ENCODE results near the gene RAB39B.
"Not testable (repeated sequence)": the region's sequence is repeated elsewhere in the genome, so short reads cannot be mapped to it uniquely, and the experiment has no call there.

Gene RAB39B

DNA sequence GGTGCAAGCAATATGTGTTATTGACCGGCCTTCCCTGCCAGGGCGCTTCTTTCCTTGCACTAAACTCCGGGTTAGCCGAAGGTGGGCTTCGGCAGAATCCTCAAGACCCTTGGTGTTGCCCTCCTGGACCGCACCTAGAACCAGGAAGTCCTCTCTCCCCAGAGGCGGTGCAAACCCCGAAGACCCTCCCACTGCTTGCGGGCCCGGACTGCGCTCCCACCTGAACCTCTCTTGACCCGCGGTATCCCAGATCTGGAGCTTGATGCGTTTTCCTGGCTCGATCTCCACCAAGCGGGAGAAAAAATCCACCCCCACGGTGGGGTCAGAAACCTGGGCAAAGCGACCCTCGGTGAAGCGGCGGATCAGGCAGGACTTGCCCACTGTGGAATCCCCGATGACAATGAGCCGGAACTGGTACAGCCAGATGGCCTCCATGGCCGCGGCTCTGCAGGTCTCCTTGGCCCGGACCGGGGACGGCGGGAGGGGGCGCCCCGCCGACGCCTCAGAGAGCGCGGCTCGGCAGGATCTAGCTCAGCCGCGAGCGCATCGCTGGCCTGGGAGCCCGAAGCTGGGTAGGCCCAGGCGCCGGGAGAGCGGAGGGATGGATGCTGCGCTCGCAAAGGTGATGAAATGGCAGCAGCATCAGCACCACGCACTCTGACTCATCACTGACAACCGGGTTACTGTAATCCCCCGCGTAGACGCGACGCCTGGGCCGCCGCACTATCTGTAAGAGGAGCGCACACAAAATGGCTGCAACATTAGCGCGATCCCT, at the start of gene RAB39B:
TSS of gene RAB39B (minus strand) at position 638 of the 775 bp plus-strand sequence. CDS start at position 435, 203 bp downstream.
- Mint-ChIP-seq H3K27me3 (no peaks in the 10 kb centered on the region), H3K4me1 (peaks cover 9% of the 10 kb centered on the region), H3K9me3 (no peaks in the 10 kb centered on the region), H3K4me3 (peak within 1 kb of the TSS; percentile 96), H3K27ac (peak within 1 kb of the TSS; percentile 94), H3K36me3 (no peaks in the 10 kb centered on the region)
- peak; percentile 98 for ATAC-seq

DNA sequence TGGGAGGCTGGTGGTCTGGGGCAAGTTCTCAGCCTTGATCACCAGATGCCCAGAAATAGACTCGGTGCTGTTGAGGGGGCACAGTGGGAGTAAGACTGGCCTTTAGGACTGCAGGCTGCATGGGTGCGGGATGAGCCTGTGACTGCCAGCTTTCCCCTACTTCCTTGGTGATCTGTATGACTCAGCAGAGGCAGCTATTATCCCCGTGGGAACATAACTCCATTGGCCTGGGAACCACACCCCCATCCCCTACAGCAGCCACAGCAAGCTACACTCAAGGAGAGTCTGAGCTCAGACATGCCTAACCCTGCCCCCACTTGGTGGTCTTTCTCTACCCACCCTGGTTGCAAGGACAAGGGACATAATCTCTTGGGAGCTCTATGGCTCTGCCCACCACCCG, 49.5 kb upstream of the RAB39B start:
- no peak overlapping the region for H3K27ac Mint-ChIP-seq
- H3K36me3 Mint-ChIP-seq: no peaks in the 10 kb centered on the region
- H3K4me3 Mint-ChIP-seq: no peak overlapping the region
- H3K9me3 Mint-ChIP-seq: peaks cover 4% of the 10 kb centered on the region
- H3K27me3 Mint-ChIP-seq: no peaks in the 10 kb centered on the region
- H3K4me1 Mint-ChIP-seq: no peaks in the 10 kb centered on the region
- no peak for ATAC-seq

DNA sequence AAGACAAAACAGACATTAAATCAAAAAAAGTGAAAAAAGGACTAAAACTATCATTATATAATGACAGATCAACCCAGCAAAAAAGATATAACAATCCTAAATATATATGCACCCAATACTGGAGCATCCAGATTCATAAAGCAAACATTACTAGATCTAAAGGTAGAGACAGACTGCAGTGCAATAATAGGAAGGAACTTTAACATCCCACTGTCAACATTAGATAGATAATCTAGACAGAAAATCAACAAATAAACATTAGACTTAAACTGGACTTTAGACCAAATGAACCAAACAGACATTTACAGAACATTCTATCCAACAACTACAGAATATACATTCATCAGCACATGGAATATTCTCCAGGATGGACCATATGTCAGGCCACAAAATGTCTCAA, 29.5 kb upstream of the RAB39B start:
- Mint-ChIP-seq H3K27me3 (no peaks in the 10 kb centered on the region), H3K4me3 (no peak overlapping the region), H3K9me3 (no peaks in the 10 kb centered on the region), H3K4me1 (no peaks in the 10 kb centered on the region), H3K36me3 (no peaks in the 10 kb centered on the region), H3K27ac (no peak overlapping the region)
- no peak for ATAC-seq

- H3K36me3 Mint-ChIP-seq: peaks cover 6% of the 10 kb centered on the region
- no peak for ATAC-seq
- no peak overlapping the region for H3K4me3 Mint-ChIP-seq
Measured at GRCh38 chrX:155279873-155280272, 15.6 kb upstream of the RAB39B start.

DNA sequence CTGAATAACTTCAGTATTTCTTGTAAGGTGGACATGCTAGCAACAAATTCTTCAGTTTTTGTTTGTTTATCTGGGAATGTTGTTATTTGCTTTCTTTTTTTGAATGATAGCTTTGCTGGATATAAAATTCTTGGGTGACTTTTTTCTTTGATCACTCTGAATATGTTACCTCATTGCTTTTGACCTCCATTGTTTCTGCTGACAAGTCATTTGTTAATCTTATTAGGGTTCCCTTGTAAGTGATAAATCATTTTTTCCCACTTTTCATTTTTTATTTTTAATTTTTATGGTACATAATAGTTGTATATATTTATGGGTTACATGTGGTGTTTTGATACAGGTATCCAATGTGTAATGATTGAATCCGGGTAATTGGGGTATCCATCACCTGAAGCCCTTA, 6.7 kb upstream of the RAB39B start:
- no peaks in the 10 kb centered on the region for H3K36me3 Mint-ChIP-seq
- no peak overlapping the region for H3K27ac Mint-ChIP-seq
- H3K9me3 Mint-ChIP-seq: no peaks in the 10 kb centered on the region
- no peaks in the 10 kb centered on the region for H3K4me1 Mint-ChIP-seq
- H3K27me3 Mint-ChIP-seq: no peaks in the 10 kb centered on the region
- no peak for ATAC-seq
- H3K4me3 Mint-ChIP-seq: no peak overlapping the region

More at GRCh38 chrX:155279873-155280272, 15.6 kb upstream of the RAB39B start:
- Mint-ChIP-seq H3K27me3 (no peaks in the 10 kb centered on the region), H3K4me1 (no peaks in the 10 kb centered on the region), H3K27ac (no peak overlapping the region), H3K9me3 (peaks cover 3% of the 10 kb centered on the region)

GRCh38 chrX:155267995-155268394, 3.7 kb upstream of the RAB39B start:
- not testable (repeated sequence) for H3K9me3 Mint-ChIP-seq, H3K4me3 Mint-ChIP-seq, H3K4me1 Mint-ChIP-seq, ATAC-seq, H3K36me3 Mint-ChIP-seq, H3K27ac Mint-ChIP-seq, H3K27me3 Mint-ChIP-seq

DNA sequence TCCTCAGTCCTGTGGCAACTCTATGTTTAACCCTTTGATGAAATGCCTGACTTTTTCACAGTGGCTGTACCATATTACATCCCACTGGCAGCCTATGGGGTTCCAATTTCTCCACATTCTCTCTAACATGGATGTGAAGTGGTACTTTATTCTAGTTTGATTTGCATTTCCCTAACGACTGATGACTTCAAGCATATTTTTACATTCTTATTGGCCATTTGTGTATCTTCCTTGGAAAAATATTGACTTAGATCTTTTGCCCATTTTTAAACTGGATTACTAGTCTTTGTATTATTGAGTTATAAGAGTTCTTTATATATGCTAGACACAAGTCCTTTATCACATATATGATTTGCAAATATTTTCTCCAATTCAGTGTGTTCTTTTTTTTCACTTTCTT, 2.1 kb upstream of the RAB39B start:
- Mint-ChIP-seq H3K36me3 (no peaks in the 10 kb centered on the region), H3K4me1 (peaks cover 9% of the 10 kb centered on the region)
- no peak for ATAC-seq

DNA sequence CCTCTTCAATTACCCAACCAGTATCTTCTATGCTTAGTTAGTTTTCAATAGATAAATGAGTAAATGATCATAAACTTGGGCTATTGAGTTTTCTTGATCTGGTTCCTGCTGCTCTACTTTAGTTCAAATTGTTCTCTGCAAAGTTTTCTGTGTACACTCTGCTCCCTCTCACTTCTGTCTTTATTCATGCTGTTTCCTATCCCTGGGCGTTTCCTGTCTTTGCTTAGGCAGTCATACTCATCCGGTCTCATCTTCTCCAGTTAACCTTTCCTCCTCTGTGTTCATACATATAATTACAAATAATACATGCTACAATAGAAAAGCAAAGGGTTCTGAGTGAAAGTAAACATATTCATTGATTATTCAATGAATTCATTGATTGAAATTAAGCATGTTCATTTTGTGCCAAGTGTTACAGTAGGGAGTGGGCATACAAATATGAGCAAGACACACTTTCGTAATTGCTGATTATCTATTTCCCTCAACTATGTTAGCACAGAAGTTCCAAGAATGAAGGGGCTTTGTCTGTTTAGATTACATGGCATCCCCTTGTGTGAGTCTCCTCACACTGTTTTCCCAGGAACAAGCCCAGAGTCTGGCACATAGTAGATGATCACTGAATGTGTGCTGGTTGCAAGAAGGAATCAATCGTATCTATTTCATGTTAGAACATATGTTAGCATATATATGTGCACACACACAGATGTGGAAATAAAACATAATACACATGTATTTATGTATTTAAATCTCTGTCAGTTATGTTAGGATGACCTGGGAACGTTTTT, 1.1 kb downstream of the RAB39B start:
- peak overlapping the region; percentile 96 for H3K4me3 Mint-ChIP-seq
- H3K36me3 Mint-ChIP-seq: no peaks in the 10 kb centered on the region
- no peaks in the 10 kb centered on the region for H3K9me3 Mint-ChIP-seq
- no peaks in the 10 kb centered on the region for H3K27me3 Mint-ChIP-seq
- peak overlapping the region; percentile 94 for H3K27ac Mint-ChIP-seq
- no peak for ATAC-seq
- H3K4me1 Mint-ChIP-seq: peaks cover 9% of the 10 kb centered on the region

More for the DNA sequence above, 2.1 kb upstream of the RAB39B start:
- Mint-ChIP-seq H3K4me3 (no peak overlapping the region), H3K9me3 (no peaks in the 10 kb centered on the region), H3K27me3 (no peaks in the 10 kb centered on the region), H3K27ac (no peak overlapping the region)

DNA sequence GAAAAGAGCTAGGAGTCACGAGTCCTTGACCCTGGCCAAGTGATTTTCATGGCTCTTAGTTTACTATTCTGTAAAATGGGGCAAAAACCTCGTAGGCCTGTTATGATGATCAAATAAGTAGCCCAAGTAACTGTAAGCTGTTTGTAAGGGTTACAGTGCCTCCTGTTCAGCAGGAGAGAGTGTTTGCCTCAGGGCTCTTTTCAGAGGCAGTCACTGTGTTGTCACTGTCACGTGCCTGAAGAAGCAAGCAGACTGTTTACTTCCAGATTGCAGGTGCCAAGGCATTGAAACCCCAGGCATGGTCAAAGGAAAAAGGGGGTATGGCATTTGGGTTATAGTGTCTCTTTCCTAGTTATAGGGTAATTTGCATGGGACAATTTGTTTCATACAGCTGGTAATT, 4.5 kb downstream of the RAB39B start:
- H3K4me1 Mint-ChIP-seq: peaks cover 9% of the 10 kb centered on the region
- no peak for ATAC-seq
- H3K36me3 Mint-ChIP-seq: peaks cover 11% of the 10 kb centered on the region
- no peak overlapping the region for H3K27ac Mint-ChIP-seq
- no peaks in the 10 kb centered on the region for H3K27me3 Mint-ChIP-seq
- H3K4me3 Mint-ChIP-seq: no peak overlapping the region
- no peaks in the 10 kb centered on the region for H3K9me3 Mint-ChIP-seq

GRCh38 chrX:155251391-155251790, 12.9 kb downstream of the RAB39B start:
- no peak overlapping the region for H3K4me3 Mint-ChIP-seq
- peaks cover 4% of the 10 kb centered on the region for H3K36me3 Mint-ChIP-seq
- H3K27me3 Mint-ChIP-seq: no peaks in the 10 kb centered on the region
- H3K9me3 Mint-ChIP-seq: no peaks in the 10 kb centered on the region
- ATAC-seq: no peak
- peaks cover 9% of the 10 kb centered on the region for H3K4me1 Mint-ChIP-seq
- no peak overlapping the region for H3K27ac Mint-ChIP-seq

GRCh38 chrX:155247497-155247896, 16.8 kb downstream of the RAB39B start:
- Mint-ChIP-seq H3K27ac (no peak overlapping the region), H3K9me3 (no peaks in the 10 kb centered on the region), H3K4me1 (peaks cover 11% of the 10 kb centered on the region), H3K27me3 (no peaks in the 10 kb centered on the region), H3K4me3 (no peak overlapping the region), H3K36me3 (no peaks in the 10 kb centered on the region)
- ATAC-seq: no peak

GRCh38 chrX:155246748-155247147, 17.5 kb downstream of the RAB39B start:
- peak; percentile 87 for ATAC-seq

GRCh38 chrX:155242300-155242699, 22.0 kb downstream of the RAB39B start:
- Mint-ChIP-seq H3K36me3 (peaks cover 10% of the 10 kb centered on the region), H3K9me3 (no peaks in the 10 kb centered on the region), H3K4me1 (peaks cover 11% of the 10 kb centered on the region), H3K4me3 (no peak overlapping the region), H3K27ac (no peak overlapping the region), H3K27me3 (no peaks in the 10 kb centered on the region)
- ATAC-seq: peak; percentile 60

More at GRCh38 chrX:155246748-155247147, 17.5 kb downstream of the RAB39B start:
- Mint-ChIP-seq H3K4me3 (no peak overlapping the region), H3K4me1 (peaks cover 11% of the 10 kb centered on the region), H3K36me3 (no peaks in the 10 kb centered on the region), H3K27ac (peak overlapping the region; percentile 49), H3K9me3 (no peaks in the 10 kb centered on the region), H3K27me3 (no peaks in the 10 kb centered on the region)

DNA sequence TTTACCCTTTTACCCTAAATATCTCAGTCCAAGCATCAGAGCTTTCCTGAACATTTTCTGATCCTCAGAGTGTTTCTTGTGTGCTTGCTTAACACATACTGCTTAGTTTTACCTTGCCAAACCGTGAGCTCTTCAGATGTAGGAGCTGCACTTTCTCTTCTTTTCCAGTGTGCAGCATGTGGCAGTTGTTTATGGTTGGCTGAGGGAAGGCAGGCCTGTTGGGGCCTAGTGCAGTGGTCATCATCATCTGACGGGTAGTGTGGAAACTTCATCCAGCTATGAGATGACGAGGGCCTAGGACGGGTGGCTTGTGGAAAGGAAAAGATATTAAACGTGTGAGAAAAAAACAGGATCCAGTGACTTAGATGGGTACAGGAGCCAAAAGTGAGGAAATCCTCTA, 26.6 kb downstream of the RAB39B start:
- ATAC-seq: no peak
- peaks cover 6% of the 10 kb centered on the region for H3K4me1 Mint-ChIP-seq
- no peaks in the 10 kb centered on the region for H3K27me3 Mint-ChIP-seq
- no peak overlapping the region for H3K27ac Mint-ChIP-seq
- H3K4me3 Mint-ChIP-seq: no peak overlapping the region
- H3K36me3 Mint-ChIP-seq: peaks cover 36% of the 10 kb centered on the region
- H3K9me3 Mint-ChIP-seq: no peaks in the 10 kb centered on the region

- Mint-ChIP-seq H3K4me1 (peaks cover 13% of the 10 kb centered on the region), H3K36me3 (peaks cover 48% of the 10 kb centered on the region), H3K4me3 (no peak overlapping the region), H3K27me3 (no peaks in the 10 kb centered on the region), H3K27ac (no peak overlapping the region), H3K9me3 (no peaks in the 10 kb centered on the region)
- ATAC-seq: no peak
Measured at GRCh38 chrX:155235891-155236290, 28.4 kb downstream of the RAB39B start.

GRCh38 chrX:155231163-155231562, 33.1 kb downstream of the RAB39B start:
- peak; percentile 75 for ATAC-seq
- Mint-ChIP-seq H3K36me3 (peaks cover 61% of the 10 kb centered on the region), H3K27me3 (no peaks in the 10 kb centered on the region), H3K27ac (peak overlapping the region; percentile 23), H3K4me3 (no peak overlapping the region), H3K4me1 (peaks cover 16% of the 10 kb centered on the region), H3K9me3 (no peaks in the 10 kb centered on the region)
